RPMI7951 (cell line): ENCODE results near the gene KCNK17. TPM values are rescaled to one million over a fixed set of nuclear protein-coding genes. Genes with fewer than 3 reads are reported as not detected.

Experiments
- DNase-seq: peaks from one replicate; pipeline ENCODE4 v3.0.0-alpha.2; 2012; ENCODE audit warnings: low read depth
- total RNA-seq: library from RNA; depleted of rRNA; stranded (reverse); fragments of >200 nt; shearing (Covaris generic); gene quantifications from 2 replicates; pipeline ENCODE4 v1.2.3, GENCODE V29; 2014

KCNK17 gene
- total RNA-seq, 1 experiment from 2014 or later, result not detected

- DNase-seq, result no peak
These were observed 24.2 kb upstream of the KCNK17 start for GRCh38 chr6:39338397-39338796.

GRCh38 chr6:39335780-39336545, 21.7 kb upstream of the KCNK17 start:
- peak; percentile 92 for DNase-seq

- DNase-seq, result no peak
These were observed 19.6 kb upstream of the KCNK17 start for GRCh38 chr6:39333644-39334438.

DNA sequence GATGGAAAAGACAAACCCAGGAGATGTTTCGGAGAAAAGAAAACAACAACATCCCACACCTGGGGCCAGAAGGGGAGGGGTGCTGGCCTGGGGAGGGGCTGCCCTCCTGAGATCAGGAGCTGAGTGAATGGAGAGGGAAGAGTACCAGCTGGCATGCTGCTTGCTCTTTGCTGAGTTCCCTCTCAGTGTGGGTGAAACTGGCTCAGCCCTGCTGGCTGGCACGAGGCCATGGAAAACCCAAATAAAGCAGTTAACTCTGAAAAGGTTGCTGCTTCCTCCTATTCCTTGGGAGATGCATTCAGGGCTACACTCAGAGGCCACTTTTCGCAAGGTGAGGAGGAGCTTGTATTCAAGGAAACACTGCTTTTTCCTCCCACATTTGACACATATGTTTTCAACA, 16.3 kb upstream of the KCNK17 start:
- DNase-seq, result no peak

DNA sequence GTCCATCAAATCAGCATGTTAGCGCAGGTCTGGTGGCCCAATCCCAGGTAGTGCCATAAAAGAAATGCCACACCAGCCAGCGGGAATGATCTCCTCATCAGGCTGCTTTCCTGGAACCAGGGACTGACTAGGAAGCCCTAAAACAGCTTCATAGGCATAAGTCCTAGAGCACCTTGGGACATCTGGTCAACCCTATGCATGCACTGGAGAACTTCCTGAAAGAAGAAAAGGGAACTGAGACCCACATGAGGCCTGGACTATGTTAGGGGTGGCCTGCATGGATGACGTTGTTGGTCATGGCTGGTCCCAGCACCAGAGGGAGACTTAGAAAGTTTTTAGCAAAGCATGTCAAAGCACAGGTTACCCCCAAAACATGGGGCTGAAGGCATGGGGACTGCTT, 15.8 kb upstream of the KCNK17 start:
- DNase-seq, result no peak

- DNase-seq, result no peak
These were observed 13.8 kb upstream of the KCNK17 start for GRCh38 chr6:39328066-39328465.

GRCh38 chr6:39327507-39327906, 13.3 kb upstream of the KCNK17 start:
- DNase-seq, result no peak

DNA sequence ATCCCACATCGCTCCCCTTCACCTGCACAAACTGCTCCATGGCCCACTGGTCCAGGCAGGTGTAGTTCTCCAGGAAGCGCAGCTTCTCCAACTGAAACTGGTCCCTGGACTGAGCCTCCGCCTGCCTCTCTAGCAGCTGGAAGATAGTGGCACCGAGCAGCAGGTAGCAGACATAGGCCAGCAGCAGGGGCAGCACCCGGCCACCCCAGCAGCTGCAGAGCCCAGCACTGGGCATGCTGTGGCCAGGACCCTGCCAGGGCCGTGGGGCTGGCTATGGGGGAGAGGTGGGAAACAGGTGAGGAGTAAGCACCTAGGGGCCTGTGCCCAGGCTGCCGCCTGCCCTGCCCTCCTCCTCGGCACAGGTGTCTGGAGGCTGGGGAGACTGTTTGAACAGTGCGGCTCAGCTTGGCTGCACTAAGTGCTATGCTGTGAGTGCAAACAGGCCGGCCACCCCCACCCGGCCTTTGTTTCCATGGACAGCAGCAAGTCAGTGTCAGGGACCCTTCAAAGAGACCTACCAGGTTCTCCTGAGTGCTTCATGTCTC, 8.2 kb upstream of the KCNK17 start, which contains the start of gene KCNK16:
KCNK16 (minus strand) TSS at position 397 of the 545 bp plus-strand sequence; CDS start at position 235, 162 bp downstream.
- no peak for DNase-seq

DNA sequence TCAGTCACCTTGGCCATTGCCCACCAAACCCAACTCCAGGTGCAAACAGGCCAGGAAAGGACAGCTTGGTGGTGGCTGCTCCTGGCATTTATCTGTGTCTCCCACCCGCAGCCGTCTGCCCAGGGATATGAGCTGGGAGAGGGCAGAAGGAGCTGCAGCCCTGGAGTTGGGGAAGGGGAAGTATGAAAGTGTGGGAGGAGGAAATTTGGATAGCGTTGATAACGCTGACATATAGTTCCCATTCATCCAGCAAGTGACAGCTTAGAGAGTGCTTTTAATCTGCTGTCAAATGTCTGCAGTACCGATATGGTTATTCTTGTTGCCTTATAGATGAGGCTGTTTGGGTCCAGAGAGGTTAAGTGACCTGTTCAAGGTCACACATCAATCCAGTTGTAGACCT, 7.5 kb upstream of the KCNK17 start:
- DNase-seq, result no peak

DNA sequence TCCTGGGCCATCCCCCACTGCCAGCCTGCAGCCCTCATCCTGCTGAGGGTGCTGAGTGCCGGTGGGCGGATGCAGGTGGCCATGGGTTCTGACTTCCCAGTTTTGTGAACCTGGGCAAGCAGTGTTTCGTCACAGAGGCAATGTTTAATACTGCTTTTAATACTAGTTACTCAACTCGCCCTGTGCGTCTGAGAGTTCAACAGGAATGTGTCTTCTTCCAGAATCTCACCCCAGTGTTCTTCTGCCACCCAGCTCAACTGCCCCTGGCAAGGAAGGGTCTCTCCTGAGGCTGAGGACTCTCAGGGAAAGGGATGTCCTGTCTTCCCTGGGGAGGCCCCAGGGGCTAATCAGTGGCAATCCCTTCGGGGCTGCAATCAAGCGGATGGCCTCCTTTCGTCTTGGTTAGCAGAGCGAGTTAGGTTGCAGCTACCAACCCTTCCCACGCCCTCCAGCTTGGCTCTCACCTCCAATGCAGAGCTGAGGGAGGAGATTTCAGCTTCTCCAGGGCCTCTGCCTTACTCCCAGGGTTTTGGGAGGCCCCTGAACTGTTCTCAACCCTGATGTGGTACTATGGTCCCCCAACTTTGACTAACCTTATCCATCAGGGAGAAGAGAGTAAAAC, 6.3 kb upstream of the KCNK17 start:
- no peak for DNase-seq

- DNase-seq, result no peak
These were observed 5.6 kb upstream of the KCNK17 start for GRCh38 chr6:39319621-39320362.

GRCh38 chr6:39317256-39317655, 3.0 kb upstream of the KCNK17 start:
- no peak for DNase-seq

DNA sequence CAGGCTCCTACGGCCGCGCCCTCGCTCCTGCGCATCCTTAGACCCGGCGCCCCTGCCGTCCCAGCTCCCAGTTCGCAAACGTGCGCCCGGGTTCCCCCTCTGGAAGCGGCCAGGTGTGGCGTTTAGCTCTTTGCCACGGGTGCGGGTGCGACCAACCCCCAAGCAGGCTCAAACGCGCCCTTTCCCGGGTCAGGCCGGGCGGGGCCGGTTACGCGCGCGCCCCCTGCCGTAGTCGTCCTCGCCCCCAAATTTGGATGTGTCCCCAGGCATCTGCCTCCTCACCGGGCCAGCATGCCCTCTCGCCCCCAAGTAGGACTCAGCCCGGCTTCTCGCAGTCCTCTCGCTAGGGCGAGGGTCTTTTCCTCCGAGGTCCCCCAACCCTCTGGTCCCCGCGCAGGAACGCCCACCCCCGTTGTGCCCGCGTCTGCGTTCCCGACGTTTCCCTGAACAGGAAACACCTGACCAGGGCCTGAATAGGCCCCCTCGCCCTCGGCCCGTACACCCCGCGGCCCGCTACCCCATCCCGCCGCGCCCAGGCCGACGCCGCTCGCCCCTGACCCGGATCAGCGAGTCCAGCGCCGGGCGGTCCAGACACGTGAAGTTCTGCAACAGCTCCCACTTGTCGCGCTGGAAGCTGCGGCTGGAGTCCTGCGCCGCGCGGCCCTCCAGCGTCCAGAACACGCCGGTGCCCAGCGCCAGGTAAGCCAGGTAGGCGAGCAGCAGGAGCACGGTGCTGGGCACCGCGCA, 520 bp downstream of the KCNK17 start:
- DNase-seq, result no peak

DNA sequence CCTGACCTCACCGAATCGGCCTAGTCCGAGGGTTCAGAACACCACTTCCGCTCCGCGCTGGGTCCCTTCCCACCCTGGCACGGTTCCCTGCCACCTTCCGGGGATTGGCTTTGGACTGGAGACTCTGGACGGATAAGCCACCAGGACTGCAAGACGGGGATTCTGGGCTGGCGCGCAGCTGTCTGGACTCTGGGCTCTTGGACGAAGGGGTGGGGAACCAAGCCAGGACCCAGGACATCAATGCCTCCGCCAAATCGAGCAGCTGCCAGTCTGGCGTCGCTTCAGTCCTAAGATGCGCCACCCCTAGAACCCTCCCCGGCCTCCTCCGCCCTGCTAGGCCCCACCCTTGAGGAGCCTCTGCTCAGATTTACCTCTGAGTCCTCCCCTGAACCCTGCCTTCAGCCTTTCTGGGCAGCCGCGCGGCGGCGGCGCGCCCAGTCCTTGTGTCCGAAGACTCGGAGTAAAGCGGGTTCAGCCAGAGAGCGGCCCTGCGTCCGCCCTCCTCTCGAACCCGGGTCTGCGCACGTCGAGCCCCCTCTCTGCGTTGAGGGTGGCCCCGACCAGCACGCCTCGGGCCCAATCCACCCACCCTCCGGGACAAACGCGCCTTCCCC, 1.2 kb downstream of the KCNK17 start:
- DNase-seq, result peak; percentile 16

GRCh38 chr6:39310542-39310941, 3.7 kb downstream of the KCNK17 start:
- no peak for DNase-seq

GRCh38 chr6:39309942-39310531, 4.2 kb downstream of the KCNK17 start:
- DNase-seq, result peak; percentile 58

- DNase-seq, result no peak
These were observed 6.8 kb downstream of the KCNK17 start for GRCh38 chr6:39307462-39307861.

- no peak for DNase-seq
These were observed 9.3 kb downstream of the KCNK17 start for GRCh38 chr6:39304951-39305350.

GRCh38 chr6:39303425-39304153, 10.6 kb downstream of the KCNK17 start:
- no peak for DNase-seq
